Right lobe of liver (tissue), 6 donors: ENCODE measurements around the gene RHEX. TPM values are rescaled to one million over a fixed set of nuclear protein-coding genes. Genes with fewer than 3 reads are reported as not detected.

Experiments
- ATAC-seq, 4 donors: fragments of 200-7000 bp; cut with Tn5 transposase; one replicate each; pipeline ENCODE4 v1.9.1; 2020; ENCODE audit warnings: mild to moderate bottlenecking in 4 of 4, moderate library complexity in 4 of 4
- DNase-seq, 3 donors: peaks; one replicate each; pipeline ENCODE4 v3.0.0-alpha.2; 2020
- H3K27ac ChIP-seq, 3 donors: fragments of 200-600 bp; one replicate each; pipeline ENCODE4 v1.8.0; 2022
- H3K27me3 ChIP-seq, 2 donors: fragments of 200-600 bp; one replicate each; pipeline ENCODE4 v1.8.0; 2022
- H3K36me3 ChIP-seq, 4 donors: fragments of 200-600 bp; sonication (generic) in 1 of 4; one replicate each; pipeline versions ENCODE4 v1.5.1 to v1.8.0; 2017 to 2022; ENCODE audit warnings: control low read depth in 1 of 4
- H3K4me1 ChIP-seq, 4 donors: fragments of 200-600 bp; sonication (generic) in 1 of 4; one replicate each; pipeline versions ENCODE4 v1.5.1 to v1.8.0; 2017 to 2022; ENCODE audit warnings: control low read depth in 1 of 4
- H3K4me3 ChIP-seq, 3 donors: fragments of 200-600 bp; one replicate each; pipeline ENCODE4 v1.8.0; 2022
- H3K9me3 ChIP-seq, 4 donors: fragments of 200-600 bp; sonication (generic) in 1 of 4; one replicate each; pipeline versions ENCODE4 v1.5.1 to v1.8.0; 2017 to 2022; ENCODE audit warnings: control low read depth in 1 of 4
- CTCF ChIP-seq, 4 donors: fragments of 200-600 bp in 3 of 4; fragments of 450-650 bp in 1 of 4; IDR thresholded peaks; one replicate each; pipeline versions ENCODE4 v1.5.1 to v1.8.0; 2016 to 2022; ENCODE audit warnings: antibody characterized with exemption in 4 of 4, mild to moderate bottlenecking in 2 of 4
- POLR2A ChIP-seq: fragments of 450-650 bp; IDR thresholded peaks from one replicate; pipeline ENCODE4 v1.6.1; 2017; ENCODE audit warnings: antibody characterized with exemption, mild to moderate bottlenecking
- WGBS: methylation state at CpG from one replicate; pipeline ENCODE4 v1.1.6; 2018; ENCODE audit warnings: low coverage, low lambda C conversion rate; ENCODE audit not compliant: insufficient coverage; ENCODE audit errors: missing lambda C conversion rate; 5-methylcytosine and 5-hydroxymethylcytosine counted together
- intact Hi-C, 2 donors: fragments of 100-400 bp; cut with DNase I; formaldehyde crosslinking; loops; one replicate each; pipeline versions ENCODE4 v1.11.2 to v1.14.1; 2022
- total RNA-seq, 6 experiments: library from RNA; depleted of rRNA in 2 of 6; stranded (reverse); fragments of >200 nt in 2 of 6; fragmentation: NEBNext Ultra II Directional in 3 of 6; extraction: Animal tissue kit (Norgen Biotek cat#: 25700) in 3 of 6; gene quantifications; one replicate each; pipeline versions ENCODE4 v1.1.0 to v1.2.4, GENCODE V29; 2016 to 2023
- donor health status: DM: no; HTN: yes; CAD: no.
- donor health status: DM: no; HTN: no; CAD: no.
- donor health status: DM: no; HTN: no; CAD: no.
- donor health status: DM: no; HTN: yes; CAD: no.
- donor health status: DM: no; HTN: yes; CAD: no.

RHEX gene
- total RNA-seq, 6 experiments from 2014 or later: 0.18 to 0.57 (median 0.26) TPM; not detected in 1

- Histone ChIP-seq H3K27ac (no peak overlapping the region), H3K9me3 (peaks cover 0 to 5% (median 0%) of the 10 kb centered on the region in 4 donors), H3K27me3 (no peaks in the 10 kb centered on the region), H3K4me1 (peaks cover 0 to 3% (median 0%) of the 10 kb centered on the region in 4 donors), H3K4me3 (no peak overlapping the region), H3K36me3 (no peaks in the 10 kb centered on the region)
- DNase-seq (no peak), ATAC-seq (no peak)
- no peak for TF ChIP-seq POLR2A
- TF ChIP-seq CTCF (IDR thresholded peaks at IDR 0.05): no peak
- intact Hi-C loops: no loop called here
These were observed 69.7 kb downstream of the RHEX start for GRCh38 chr1:206122686-206123085.

DNA sequence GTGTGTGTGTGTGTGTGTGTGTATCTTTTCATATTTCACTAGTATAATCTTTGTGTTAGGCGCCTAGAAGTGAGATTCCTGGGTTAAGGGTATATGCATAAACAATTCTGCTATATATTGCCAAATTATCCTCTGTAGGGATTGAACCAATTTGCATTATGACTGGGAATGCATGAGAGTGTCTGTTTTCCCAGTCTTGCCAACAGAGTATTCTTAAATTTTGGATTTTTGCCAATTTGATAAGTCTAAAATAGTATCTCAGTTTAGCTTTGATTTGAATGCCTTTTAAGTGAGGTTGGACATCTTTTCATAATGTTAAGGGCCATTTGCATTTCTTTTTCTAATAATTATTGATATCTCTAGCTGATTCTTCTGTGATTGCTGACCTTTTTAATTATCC lies 72.4 kb downstream of the RHEX start:
- ATAC-seq (no peak), DNase-seq (no peak)
- Histone ChIP-seq H3K9me3 (peaks cover 0 to 5% (median 0%) of the 10 kb centered on the region in 4 donors), H3K36me3 (no peaks in the 10 kb centered on the region), H3K27ac (no peak overlapping the region), H3K27me3 (no peaks in the 10 kb centered on the region), H3K4me1 (no peaks in the 10 kb centered on the region), H3K4me3 (no peak overlapping the region)
- 92% methylated on average over 1 of the region's 1 CpG for WGBS
- TF ChIP-seq POLR2A (no peak), CTCF (IDR thresholded peaks at IDR 0.05) (no peak)
- intact Hi-C loops: no loop called here

GRCh38 chr1:206127336-206127735 lies 74.4 kb downstream of the RHEX start:
- DNase-seq: no peak
- WGBS: 86% methylated on average over 9 of the region's 9 CpGs
- intact Hi-C loops: no loop called here
- no peak for TF ChIP-seq POLR2A
- TF ChIP-seq CTCF (IDR thresholded peaks at IDR 0.05): no peak
- Histone ChIP-seq H3K4me1 (no peaks in the 10 kb centered on the region), H3K27me3 (no peaks in the 10 kb centered on the region), H3K27ac (no peak overlapping the region), H3K9me3 (no peaks in the 10 kb centered on the region), H3K4me3 (no peak overlapping the region), H3K36me3 (no peaks in the 10 kb centered on the region)
- ATAC-seq: no peak

DNA sequence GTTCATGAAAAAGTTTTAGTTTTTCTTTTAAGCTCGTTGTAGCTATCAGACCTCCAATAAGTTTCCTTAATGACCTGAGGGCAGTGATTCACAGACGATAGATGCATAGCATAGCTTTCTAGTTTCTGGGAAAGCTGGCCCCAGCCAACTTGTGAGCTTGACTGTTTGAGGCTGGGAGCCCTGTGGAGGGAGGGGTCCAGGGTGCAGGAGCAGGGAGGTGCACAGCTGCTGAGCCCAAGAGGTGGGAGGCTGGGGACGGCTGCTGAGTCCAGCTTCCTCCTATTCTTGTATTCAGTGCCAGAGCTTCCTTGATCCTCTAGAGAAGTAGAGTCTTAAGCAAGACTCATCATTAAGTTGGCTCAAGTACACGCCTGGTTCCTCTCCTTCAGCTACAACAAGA lies 75.2 kb downstream of the RHEX start:
- DNase-seq (no peak), ATAC-seq (peak in 1 of 4 donors; percentile 22)
- H3K4me1 ChIP-seq: no peaks in the 10 kb centered on the region
- TF ChIP-seq CTCF (IDR thresholded peaks at IDR 0.05) (no peak), POLR2A (no peak)
- H3K9me3 ChIP-seq: no peaks in the 10 kb centered on the region
- H3K27me3 ChIP-seq: no peaks in the 10 kb centered on the region
- no peaks in the 10 kb centered on the region for H3K36me3 ChIP-seq
- H3K27ac ChIP-seq: no peak overlapping the region
- no peak overlapping the region for H3K4me3 ChIP-seq
- 55% methylated on average over 4 of the region's 4 CpGs for WGBS
- intact Hi-C loops: no loop called here

DNA sequence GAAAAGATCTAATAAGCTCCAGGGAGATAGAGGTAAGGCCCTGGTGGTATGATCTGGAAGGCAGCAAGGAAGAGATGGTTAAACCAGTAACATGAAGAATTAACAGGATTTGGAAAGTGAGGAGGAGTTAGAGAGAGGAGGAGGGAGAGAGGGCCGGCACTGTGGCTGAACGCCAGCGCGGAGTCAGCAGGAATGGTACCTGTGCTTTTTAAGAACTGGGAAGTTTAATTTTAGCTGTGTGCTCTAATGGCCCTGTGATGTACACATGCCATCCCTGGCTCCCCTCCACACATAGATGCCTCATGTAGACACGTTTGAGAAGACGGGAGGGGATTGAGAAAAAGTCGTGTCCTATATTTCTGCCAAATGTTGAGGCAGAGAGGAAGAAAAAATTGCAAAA lies 78.1 kb downstream of the RHEX start:
- Histone ChIP-seq H3K27ac (no peak overlapping the region), H3K27me3 (no peaks in the 10 kb centered on the region), H3K9me3 (no peaks in the 10 kb centered on the region), H3K4me1 (no peaks in the 10 kb centered on the region), H3K4me3 (no peak overlapping the region), H3K36me3 (no peaks in the 10 kb centered on the region)
- no peak for DNase-seq
- intact Hi-C loops: no loop called here
- no peak for TF ChIP-seq CTCF (IDR thresholded peaks at IDR 0.05)
- ATAC-seq: no peak
- WGBS: 72% methylated on average over 7 of the region's 7 CpGs
